ENCODE measurements around the gene OR2T10.

- TF ChIP-seq CTCF (IDR thresholded peaks at IDR 0.05; ENCODE audit: control extremely low read depth in 1 of 3, insufficient read depth in 1 of 3, low read depth in 1 of 3, low read length in 3 of 3): no peak
- no peak for TF ChIP-seq POLR2A (IDR thresholded peaks at IDR 0.05; ENCODE audit: control extremely low read depth in 1 of 2, low read depth in 2 of 2, low read length in 2 of 2)
Measured at GRCh38 chr1:248576260-248576980, 21.1 kb downstream of the OR2T10 start.

All from H1 (cell line).